CD14-positive monocyte (primary cell): Measurements from ENCODE around the gene RAPGEF6. TPM values are rescaled to one million over a fixed set of nuclear protein-coding genes. Genes with fewer than 3 reads are reported as not detected.

ENCODE experiments used
- DNase-seq, 3 donors: peaks; one replicate each; pipeline ENCODE4 v3.0.0-alpha.2; 2011 to 2022
- H2AFZ ChIP-seq: 2 replicates; pipeline ENCODE4 v1.6.0; 2012; ENCODE audit warnings: mild to moderate bottlenecking, low read depth, low read length, inconsistent platforms; ENCODE audit not compliant: insufficient read depth, poor library complexity, severe bottlenecking
- H3K27ac ChIP-seq, 2 donors: 1 replicate in 1 of 2; 2 replicates in 1 of 2; pipeline ENCODE4 v1.5.1; 2012 to 2013; ENCODE audit warnings: low read length in 2 of 2, control low read depth in 1 of 2, inconsistent platforms in 1 of 2, low read depth in 1 of 2, mild to moderate bottlenecking in 1 of 2
- H3K27me3 ChIP-seq, 2 donors: one replicate each; pipeline versions ENCODE4 v1.6.0 to v1.6.1; 2011 to 2013; ENCODE audit warnings: low read length in 2 of 2; ENCODE audit not compliant: control insufficient read depth in 2 of 2, insufficient read depth in 2 of 2
- H3K36me3 ChIP-seq, 2 donors: replicated peaks in 1 of 2; 1 replicate in 1 of 2; 2 replicates in 1 of 2; pipeline versions ENCODE4 v1.5.1 to v1.6.1; 2012 to 2013; ENCODE audit warnings: low read length in 2 of 2, control low read depth in 1 of 2, inconsistent platforms in 1 of 2, mild to moderate bottlenecking in 1 of 2; ENCODE audit not compliant: insufficient read depth in 2 of 2, control insufficient read depth in 1 of 2
- H3K4me1 ChIP-seq, 2 donors: 1 replicate in 1 of 2; 2 replicates in 1 of 2; pipeline versions ENCODE4 v1.5.1 to v1.6.1; 2012 to 2013; ENCODE audit warnings: low read length in 2 of 2, control low read depth in 1 of 2, inconsistent platforms in 1 of 2, mild to moderate bottlenecking in 1 of 2, moderate library complexity in 1 of 2; ENCODE audit not compliant: insufficient read depth in 2 of 2, control insufficient read depth in 1 of 2
- H3K4me2 ChIP-seq: replicated peaks from 2 replicates; pipeline ENCODE3; 2012; ENCODE audit warnings: low read length, moderate library complexity, mild to moderate bottlenecking; ENCODE audit not compliant: poor library complexity, severe bottlenecking; ENCODE audit errors: extremely low read depth
- H3K4me3 ChIP-seq, 3 experiments: fragments of 200-600 bp in 1 of 3; sonication (generic) in 1 of 3; replicated peaks in 1 of 3; 1 replicate in 2 of 3; 2 replicates in 1 of 3; pipeline ENCODE4 v1.5.1; 2011 to 2013; ENCODE audit warnings: low read length in 3 of 3, mild to moderate bottlenecking in 3 of 3, control low read depth in 2 of 3, low read depth in 2 of 3, inconsistent platforms in 1 of 3, moderate library complexity in 1 of 3
- H3K79me2 ChIP-seq: 2 replicates; pipeline ENCODE4 v1.6.0; 2012; ENCODE audit warnings: mild to moderate bottlenecking, control low read depth, inconsistent platforms, low read length, moderate library complexity; ENCODE audit not compliant: insufficient read depth
- H3K9ac ChIP-seq: 2 replicates; pipeline ENCODE4 v1.6.0; 2017; ENCODE audit warnings: low read length, mild to moderate bottlenecking; ENCODE audit not compliant: insufficient read depth, poor library complexity, severe bottlenecking
- H3K9me3 ChIP-seq, 2 donors: replicated peaks in 1 of 2; 1 replicate in 1 of 2; 2 replicates in 1 of 2; pipeline versions ENCODE4 v1.5.1 to v1.6.1; 2012 to 2013; ENCODE audit warnings: low read length in 2 of 2, control low read depth in 1 of 2; ENCODE audit not compliant: control insufficient read depth in 1 of 2, insufficient read depth in 1 of 2
- H4K20me1 ChIP-seq: 2 replicates; pipeline ENCODE4 v1.6.0; 2012; ENCODE audit warnings: mild to moderate bottlenecking, low read length, control low read depth, moderate library complexity; ENCODE audit not compliant: insufficient read depth
- H3K27ac Mint-ChIP-seq, 7 donors: one replicate each; pipeline ENCODE4 v1.8.0; 2020; ENCODE audit warnings: mild to moderate bottlenecking in 7 of 7, mixed read lengths in 7 of 7, moderate library complexity in 6 of 7, inconsistent platforms in 2 of 7
- H3K27me3 Mint-ChIP-seq, 3 donors: one replicate each; pipeline ENCODE4 v1.8.0; 2021 to 2022; ENCODE audit warnings: low read depth in 3 of 3, mild to moderate bottlenecking in 3 of 3, mixed read lengths in 3 of 3, moderate library complexity in 3 of 3, inconsistent platforms in 1 of 3
- H3K36me3 Mint-ChIP-seq, 2 donors: one replicate each; pipeline ENCODE4 v1.8.0; 2020; ENCODE audit warnings: mixed read lengths in 2 of 2, inconsistent platforms in 1 of 2, mild to moderate bottlenecking in 1 of 2
- H3K4me1 Mint-ChIP-seq: one replicate; pipeline ENCODE4 v1.8.0; 2020; ENCODE audit warnings: mild to moderate bottlenecking, mixed read lengths
- H3K4me3 Mint-ChIP-seq, 2 donors: one replicate each; pipeline ENCODE4 v1.8.0; 2020; ENCODE audit warnings: mild to moderate bottlenecking in 2 of 2, mixed read lengths in 2 of 2, moderate library complexity in 1 of 2
- H3K9me3 Mint-ChIP-seq, 7 donors: one replicate each; pipeline ENCODE4 v1.8.0; 2020 to 2022; ENCODE audit warnings: mixed read lengths in 7 of 7, mild to moderate bottlenecking in 6 of 7, moderate library complexity in 6 of 7, inconsistent platforms in 2 of 7
- CTCF ChIP-seq: fragments of 200-600 bp; IDR thresholded peaks from one replicate; pipeline ENCODE4 v1.8.0; 2022; ENCODE audit warnings: antibody characterized with exemption, mild to moderate bottlenecking
- WGBS: methylation state at CpG from one replicate; pipeline ENCODE4 v1.1.5; 2013; ENCODE audit warnings: missing lambda C conversion rate; ENCODE audit not compliant: insufficient coverage; 5-methylcytosine and 5-hydroxymethylcytosine counted together
- intact Hi-C, 2 donors: fragments of 100-400 bp; cut with micrococcal nuclease; formaldehyde crosslinking; loops; one replicate each; pipeline versions ENCODE4 v1.15.0 to v1.15.1; 2023
- polyA plus RNA-seq, 3 donors: library from polyadenylated mRNA; depleted of rRNA in 1 of 3; unstranded in 2 of 3; stranded (reverse) in 1 of 3; fragments of 300-500 nt in 2 of 3; fragments of >200 nt in 1 of 3; fragmentation: Illumina TruSeq in 2 of 3; gene quantifications; 1 replicate in 2 of 3; 2 replicates in 1 of 3; pipeline ENCODE4 v1.2.3, GENCODE V29; 2012 to 2021

Gene RAPGEF6
- polyA plus RNA-seq, 3 donors = 2.9 to 4.8 (median 4.8) TPM

DNA sequence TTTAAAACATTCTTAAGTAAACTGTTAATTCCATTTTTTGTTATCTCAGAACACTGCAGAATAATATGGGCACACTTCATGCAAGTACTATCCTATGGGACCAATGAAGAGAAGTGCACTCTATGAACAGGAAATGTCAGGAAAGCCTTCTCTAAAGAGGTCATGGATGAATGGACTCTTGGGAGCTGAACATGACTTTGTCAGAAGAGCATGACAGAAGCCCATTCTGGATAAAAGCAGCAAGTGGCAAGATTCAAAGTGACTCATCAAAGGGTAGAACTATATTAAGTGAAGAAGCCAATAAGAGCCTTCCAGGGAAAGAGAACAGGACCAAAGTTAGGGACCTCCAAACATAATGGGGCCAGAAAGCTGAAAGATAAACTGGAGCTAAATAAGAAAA is 94.0 kb downstream of the RAPGEF6 start:
- peaks cover 5% of the 10 kb centered on the region for H3K79me2 ChIP-seq
- no peak overlapping the region for H3K9ac ChIP-seq
- Mint-ChIP-seq H3K36me3 (peaks cover 35 to 38% of the 10 kb centered on the region in 2 donors), H3K4me3 (no peak overlapping the region), H3K9me3 (no peaks in the 10 kb centered on the region), H3K4me1 (peaks cover 21% of the 10 kb centered on the region), H3K27ac (peak overlapping the region in 1 of 7 donors; percentile 14), H3K27me3 (no peaks in the 10 kb centered on the region)
- peaks cover 22 to 28% of the 10 kb centered on the region in 2 donors for H3K4me1 ChIP-seq
- H3K27ac ChIP-seq = no peak overlapping the region
- H3K4me3 ChIP-seq = no peak overlapping the region
- H3K27me3 ChIP-seq = no peaks in the 10 kb centered on the region
- DNase-seq = no peak
- intact Hi-C loops = no loop called here
- no peaks in the 10 kb centered on the region for H3K9me3 ChIP-seq
- H2AFZ ChIP-seq = no peak overlapping the region
- peaks cover 8 to 17% of the 10 kb centered on the region in 2 donors for H3K36me3 ChIP-seq
- no peaks in the 10 kb centered on the region for H4K20me1 ChIP-seq
- no peak for TF ChIP-seq CTCF
- H3K4me2 ChIP-seq = no peak overlapping the region

- TF ChIP-seq CTCF = no peak
- Histone ChIP-seq H3K4me2 (no peak overlapping the region), H4K20me1 (no peaks in the 10 kb centered on the region), H3K27me3 (no peaks in the 10 kb centered on the region), H3K36me3 (peaks cover 6 to 8% of the 10 kb centered on the region in 2 donors), H3K9me3 (no peaks in the 10 kb centered on the region), H3K79me2 (peaks cover 5% of the 10 kb centered on the region), H3K4me1 (peaks cover 23 to 31% of the 10 kb centered on the region in 2 donors), H3K9ac (no peak overlapping the region), H2AFZ (no peak overlapping the region), H3K4me3 (no peak overlapping the region), H3K27ac (no peak overlapping the region)
- Mint-ChIP-seq H3K27ac (peak overlapping the region in 2 of 7 donors; percentile 46 to 93), H3K36me3 (peaks cover 27% of the 10 kb centered on the region in 2 donors), H3K27me3 (no peaks in the 10 kb centered on the region), H3K9me3 (no peaks in the 10 kb centered on the region), H3K4me3 (no peak overlapping the region), H3K4me1 (peaks cover 21% of the 10 kb centered on the region)
- intact Hi-C loops = loop anchor here (5.0 to 10.0 kb wide), 3 partner anchors 42 to 953 kb away; partner anchors contain the start of gene IRF1 (in 1 of the 2)
- WGBS = no CpG with 5 or more reads among the region's 1 CpG
- DNase-seq = no peak
Observed at GRCh38 chr5:131539251-131539650, 95.8 kb downstream of the RAPGEF6 start.
